ENCODE data around the gene USP6NL. TPM values are rescaled to one million over a fixed set of nuclear protein-coding genes. Genes with fewer than 3 reads are reported as not detected.

Gene USP6NL
- total and polyA plus RNA-seq, 9 of the 15 experiments (the other 6 are each of a cell fraction or from before 2014, with no cell fraction given): 3.2 to 26.6 (median 19.8) TPM

GRCh38 chr10:11612021-11613001 lies 861 bp upstream of the USP6NL start (continued):
- TF ChIP-seq ZBTB40 (IDR thresholded peaks at IDR 0.05): peak; percentile 60
- no peak for TF ChIP-seq ZBTB40 (CRISPR knock-in tag; IDR thresholded peaks at IDR 0.05)
- TF ChIP-seq NCOA4 (IDR thresholded peaks at IDR 0.05; ENCODE audit: partially characterized antibody): no peak
- TF ChIP-seq E2F8 (IDR thresholded peaks at IDR 0.05; ENCODE audit: low read depth, partially characterized antibody): peak; percentile 37
- TF ChIP-seq ZNF444 (CRISPR knock-in tag; IDR thresholded peaks at IDR 0.05): no peak
- TF ChIP-seq HMGXB4 (CRISPR knock-in tag; IDR thresholded peaks at IDR 0.05): no peak; the same call in 1 of the 2 replicates
- TF ChIP-seq USF1 (CRISPR knock-in tag; IDR thresholded peaks at IDR 0.05): no peak
- TF ChIP-seq ARID3A (IDR thresholded peaks at IDR 0.05; ENCODE audit: borderline replicate concordance, low read depth, low read length): peak; percentile 96
